Raji (cell line): ENCODE results near the gene CDK15.

Experiments used
- POLR2A ChIP-seq: IDR thresholded peaks from 2 replicates; pipeline ENCODE4 v1.6.1; 2011; ENCODE audit warnings: low read depth, low read length, control low read depth; ENCODE audit not compliant: insufficient read depth

CDK15 gene

GRCh38 chr2:201808027-201808426, 1.7 kb downstream of the CDK15 start:
- TF ChIP-seq POLR2A = no peak

- no peak for TF ChIP-seq POLR2A
These were observed 3.3 kb downstream of the CDK15 start for GRCh38 chr2:201809633-201810032.

GRCh38 chr2:201813996-201814760, 7.8 kb downstream of the CDK15 start:
- no peak for TF ChIP-seq POLR2A

GRCh38 chr2:201816657-201817575, 10.6 kb downstream of the CDK15 start:
- TF ChIP-seq POLR2A = no peak

- TF ChIP-seq POLR2A = no peak
These were observed 14.2 kb downstream of the CDK15 start for GRCh38 chr2:201820383-201821007.

- TF ChIP-seq POLR2A = no peak
These were observed 14.7 kb downstream of the CDK15 start for GRCh38 chr2:201821080-201821479.

GRCh38 chr2:201824212-201824611, 17.9 kb downstream of the CDK15 start:
- TF ChIP-seq POLR2A = no peak

- TF ChIP-seq POLR2A = no peak
These were observed 21.3 kb downstream of the CDK15 start for GRCh38 chr2:201827621-201828020.

GRCh38 chr2:201828220-201828619, 21.9 kb downstream of the CDK15 start:
- no peak for TF ChIP-seq POLR2A

- TF ChIP-seq POLR2A = no peak
These were observed 24.3 kb downstream of the CDK15 start for GRCh38 chr2:201830666-201831065.

GRCh38 chr2:201831469-201831868, 25.1 kb downstream of the CDK15 start:
- no peak for TF ChIP-seq POLR2A

GRCh38 chr2:201833781-201834180, 27.4 kb downstream of the CDK15 start:
- no peak for TF ChIP-seq POLR2A

- no peak for TF ChIP-seq POLR2A
These were observed 28.7 kb downstream of the CDK15 start for GRCh38 chr2:201835066-201835465.

- no peak for TF ChIP-seq POLR2A
These were observed 31.1 kb downstream of the CDK15 start for GRCh38 chr2:201837391-201837790.

GRCh38 chr2:201837824-201838431, 31.6 kb downstream of the CDK15 start:
- no peak for TF ChIP-seq POLR2A
